Measurements from ENCODE around the gene HK1. TPM values are rescaled to one million over a fixed set of nuclear protein-coding genes. Genes with fewer than 3 reads are reported as not detected.

Gene HK1
- 131 and 169 TPM in 2 replicates for total RNA-seq

DNA sequence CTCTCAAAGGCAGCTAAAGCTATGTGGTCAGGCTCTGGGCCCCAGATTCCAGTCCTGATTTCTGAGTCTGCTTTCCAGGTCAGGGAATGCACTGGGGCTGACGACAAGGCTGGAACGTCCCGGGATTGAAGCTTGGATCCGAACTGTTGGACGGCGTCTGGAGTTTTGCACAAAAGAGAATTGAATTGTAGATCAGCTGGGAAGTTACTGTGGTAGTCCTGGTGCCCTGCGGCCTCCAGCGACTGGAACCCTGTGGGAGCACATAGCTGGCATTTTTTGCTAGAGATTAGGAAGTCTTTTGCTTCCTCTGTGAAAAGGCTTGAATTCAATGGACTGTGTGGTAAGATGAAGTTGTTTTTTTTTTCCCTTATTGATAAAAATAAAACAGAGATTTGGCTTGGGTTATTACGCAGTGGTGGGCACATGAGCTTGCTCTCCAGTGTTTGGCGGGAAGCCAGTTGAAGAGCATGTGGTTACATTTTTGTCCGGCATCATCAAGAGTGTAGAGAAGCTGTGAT is at the start of gene HK1:
Gene HK1, plus strand, starts transcription at position 51 of the 518 bp plus-strand sequence.

DNA sequence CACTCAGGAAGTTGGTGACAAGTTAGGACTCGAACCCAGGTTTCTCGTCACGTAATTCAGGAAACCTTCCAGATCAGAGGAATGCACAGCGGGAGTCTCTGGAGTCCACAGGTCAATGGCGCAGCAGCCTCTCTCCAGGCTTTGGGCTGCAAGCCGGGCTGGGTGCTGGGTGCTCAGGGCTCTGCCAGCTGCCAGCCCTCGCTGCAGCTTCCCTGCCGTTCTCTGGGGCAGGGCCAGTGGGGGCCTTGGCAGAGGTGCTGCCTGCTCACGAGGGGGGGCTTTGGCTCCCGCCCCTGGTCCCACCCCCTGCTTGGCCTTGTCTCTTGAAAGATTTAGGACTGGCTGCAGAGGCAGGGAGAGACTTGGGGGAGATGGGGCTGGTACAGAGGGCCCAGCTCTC is 138.4 kb downstream of the HK1 start, which contains the start of gene TACR2:
Gene TACR2, minus strand, starts transcription at position 224 of the 400 bp plus-strand sequence. CDS start 595 bp downstream, outside the sequence.

GRCh38 chr10:69451209-69451783 is 173.0 kb downstream of the HK1 start, which contains the start of gene TSPAN15:
TSS of gene TSPAN15 (plus strand) at chr10:69451465. CDS start at chr10:69451595, 130 bp downstream.

Other genes starting within 250 kb of the HK1 start
- 36.7 and 87.9 TPM in 2 replicates for gene SRGN, start 190.4 kb upstream of the HK1 start, total RNA-seq
- gene VPS26A, start 154.3 kb upstream of the HK1 start, total RNA-seq: 21.2 and 26.9 TPM in 2 replicates
- 32.1 and 38.5 TPM in 2 replicates for gene SUPV3L1, start 98.3 kb upstream of the HK1 start, total RNA-seq
- gene HKDC1, start 58.2 kb upstream of the HK1 start, total RNA-seq: 0.28 and 0.74 TPM in 2 replicates
- gene TACR2, start 138.4 kb downstream of the HK1 start, total RNA-seq: 0.09 TPM in 1 of 2 replicates, not detected in the other
- 0.85 and 1.6 TPM in 2 replicates for gene TSPAN15, start 173.0 kb downstream of the HK1 start, total RNA-seq